ENCODE data around the gene CDIP1. TPM values are rescaled to one million over a fixed set of nuclear protein-coding genes. Genes with fewer than 3 reads are reported as not detected.

Gene CDIP1
- total RNA-seq, 1 experiment from 2014 or later, result 49.7 TPM

GRCh38 chr16:4552541-4552940 is 14.0 kb upstream of the CDIP1 start:
- no peak for TF ChIP-seq CTCF (conservative IDR thresholded peaks at IDR 0.05)
- H3K23ac ChIP-seq (ENCODE audit: insufficient read length, low read depth, low read length), result no peak overlapping the region
- H3K4me1 ChIP-seq (ENCODE audit: insufficient read depth, low read length), result no peaks in the 10 kb centered on the region; the same call in 1 of the 2 replicates
- Mint-ChIP-seq H3K4me3 (no peak overlapping the region), H3K27ac (no peak overlapping the region), H3K9me3 (peaks cover 0 to 2% of the 10 kb centered on the region in 2 experiments; a peak in 2 of 5 replicates), H3K27me3 (ENCODE audit: low read depth) (peaks cover 7% of the 10 kb centered on the region), H3K36me3 (ENCODE audit: insufficient read depth in 1 of 3, low read depth in 3 of 3) (no peaks in the 10 kb centered on the region; a peak in 1 of 7 replicates), H3K4me1 (peaks cover 9 to 11% of the 10 kb centered on the region in 2 experiments; a peak in 2 of 4 replicates)
- H2BK12ac ChIP-seq (ENCODE audit: insufficient read length, low read depth, low read length), result no peak overlapping the region
- no peak for DNase-seq
- H2BK20ac ChIP-seq (ENCODE audit: low read depth, low read length, poor library complexity, severe bottlenecking), result no peak overlapping the region
- no peaks in the 10 kb centered on the region for H3K79me1 ChIP-seq (ENCODE audit: insufficient read depth, low read depth, low read length, poor library complexity, severe bottlenecking)
- H2BK15ac ChIP-seq (ENCODE audit: low read depth, low read length), result no peak overlapping the region
- H3K27me3 ChIP-seq (ENCODE audit: insufficient read depth, low read length), result no peaks in the 10 kb centered on the region
- H2AFZ ChIP-seq (ENCODE audit: low read length), result no peak overlapping the region
- no peak overlapping the region for H2BK5ac ChIP-seq (ENCODE audit: insufficient read length, low read length)
- no CpG with 5 or more reads among the region's 3 CpGs for WGBS (ENCODE audit: extremely low coverage, insufficient read length, low lambda C conversion rate)
- H3K27ac ChIP-seq (ENCODE audit: insufficient read length, low read depth, low read length), result no peak overlapping the region
- no peak overlapping the region for H2BK120ac ChIP-seq (ENCODE audit: low read depth, low read length, poor library complexity, severe bottlenecking)
- H3K4ac ChIP-seq (ENCODE audit: low read depth, low read length), result no peak overlapping the region
- no peaks in the 10 kb centered on the region for H3K79me2 ChIP-seq (ENCODE audit: insufficient read depth, low read length)
- no peak overlapping the region for H3K18ac ChIP-seq (ENCODE audit: insufficient read length, low read depth, low read length)
- H4K91ac ChIP-seq (ENCODE audit: insufficient read length, low read depth, low read length), result no peak overlapping the region
- H3T11ph ChIP-seq (ENCODE audit: low read length), result no peak overlapping the region
- no peak overlapping the region for H3K14ac ChIP-seq (ENCODE audit: insufficient read depth, low read length)
- H4K8ac ChIP-seq (replicated peaks; ENCODE audit: insufficient read length, low read depth, low read length), result no peak overlapping the region
- no peak overlapping the region for H3K4me2 ChIP-seq (ENCODE audit: insufficient read depth, insufficient read length, low read length)
- H3K9ac ChIP-seq (ENCODE audit: extremely low read depth, insufficient read length, low read length), result no peak overlapping the region
- no peak overlapping the region for H4K5ac ChIP-seq (ENCODE audit: insufficient read length, low read depth, low read length)
- no peaks in the 10 kb centered on the region for H3K9me3 ChIP-seq (ENCODE audit: control insufficient read depth, low read depth, low read length)
- no peak overlapping the region for H3K56ac ChIP-seq (ENCODE audit: insufficient read length, low read depth, low read length)
- no peak overlapping the region for H2AK5ac ChIP-seq (ENCODE audit: insufficient read length, low read length)
- H3K23me2 ChIP-seq (ENCODE audit: insufficient read length, low read depth, low read length, poor library complexity, severe bottlenecking), result no peaks in the 10 kb centered on the region
- no peaks in the 10 kb centered on the region for H4K20me1 ChIP-seq (ENCODE audit: control insufficient read depth, insufficient read depth, insufficient read length)
